T-helper 17 cell (primary cell): ENCODE results near the gene DFFA. TPM values are rescaled to one million over a fixed set of nuclear protein-coding genes. Genes with fewer than 3 reads are reported as not detected.
A peak's percentile ranks its signal among the peaks of the same experiment; 100 is the strongest.
"Not testable (repeated sequence)": the region's sequence is repeated elsewhere in the genome, so short reads cannot be mapped to it uniquely, and the experiment has no call there.

Source experiments
- ATAC-seq: fragments of 150-1000 bp; cut with Tn5 transposase; 2 replicates; pipeline ENCODE4 v1.10.0; 2021; ENCODE audit warnings: mild to moderate bottlenecking, moderate library complexity
- DNase-seq, 3 donors: peaks; one replicate each; pipeline versions ENCODE4 v3.0.0 to v3.0.0-alpha.2; 2020 to 2021
- H3K9me3 ChIP-seq: one replicate; pipeline ENCODE4 v1.7.0; 2013; ENCODE audit warnings: low read length, mild to moderate bottlenecking; ENCODE audit not compliant: control insufficient read depth, poor library complexity, severe bottlenecking
- H3K27ac Mint-ChIP-seq: one replicate; pipeline ENCODE4 v1.8.0; 2022; ENCODE audit warnings: mild to moderate bottlenecking, moderate library complexity, mixed read lengths
- H3K27me3 Mint-ChIP-seq: one replicate; pipeline ENCODE4 v1.8.0; 2022; ENCODE audit warnings: mixed read lengths
- H3K36me3 Mint-ChIP-seq: one replicate; pipeline ENCODE4 v1.8.0; 2022; ENCODE audit warnings: low read depth, mixed read lengths
- H3K4me1 Mint-ChIP-seq: one replicate; pipeline ENCODE4 v1.8.0; 2022; ENCODE audit warnings: mild to moderate bottlenecking, mixed read lengths
- H3K4me3 Mint-ChIP-seq: one replicate; pipeline ENCODE4 v1.8.0; 2022; ENCODE audit warnings: mild to moderate bottlenecking, moderate library complexity, mixed read lengths
- total RNA-seq, 4 donors: library from RNA in 2 of 4; stranded (reverse) in 2 of 4; gene quantifications; one replicate each; pipeline ENCODE4 v1.2.3 and lab custom pipeline; 2022 to 2026

The DFFA gene
- total RNA-seq, 2 donors from 2014 or later = 14.6 to 15.1 TPM

DNA sequence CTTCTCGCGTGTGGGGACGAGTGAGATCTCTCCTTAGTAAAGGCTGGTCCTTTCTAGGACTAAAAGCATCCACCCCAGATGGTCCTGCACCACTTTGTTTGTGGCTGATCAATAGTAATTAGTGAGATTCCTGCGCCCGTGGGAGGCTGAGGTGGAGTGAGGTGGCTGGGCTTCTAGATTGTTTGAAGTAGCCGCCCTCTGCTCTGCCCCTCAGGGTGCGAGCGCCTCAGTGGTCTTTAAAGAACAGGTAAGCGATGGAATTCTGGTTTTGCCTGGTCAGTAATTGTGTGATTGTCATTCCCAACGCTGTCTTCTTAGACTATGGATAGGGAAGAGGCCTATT is 23.1 kb upstream of the DFFA start:
- no peaks in the 10 kb centered on the region for H3K36me3 Mint-ChIP-seq
- DNase-seq (no peak), ATAC-seq (no peak)
- peak overlapping the region; percentile 91 for H3K4me3 Mint-ChIP-seq
- H3K4me1 Mint-ChIP-seq = peaks cover 30% of the 10 kb centered on the region
- no peaks in the 10 kb centered on the region for H3K27me3 Mint-ChIP-seq
- H3K27ac Mint-ChIP-seq = peak overlapping the region; percentile 84
- no peaks in the 10 kb centered on the region for H3K9me3 ChIP-seq

- DNase-seq (peak; percentile 57 to 80 (median 58)), ATAC-seq (peak; percentile 87)
- H3K4me1 Mint-ChIP-seq = peaks cover 32% of the 10 kb centered on the region
- H3K36me3 Mint-ChIP-seq = no peaks in the 10 kb centered on the region
- H3K9me3 ChIP-seq = no peaks in the 10 kb centered on the region
- peak overlapping the region; percentile 84 for H3K27ac Mint-ChIP-seq
- H3K4me3 Mint-ChIP-seq = peak overlapping the region; percentile 91
- no peaks in the 10 kb centered on the region for H3K27me3 Mint-ChIP-seq
Observed at GRCh38 chr1:10494754-10495474, 22.6 kb upstream of the DFFA start.

GRCh38 chr1:10494418-10494753 is 22.1 kb upstream of the DFFA start:
- H3K9me3 ChIP-seq = no peaks in the 10 kb centered on the region
- DNase-seq (no peak), ATAC-seq (no peak)
- Mint-ChIP-seq H3K27me3 (no peaks in the 10 kb centered on the region), H3K36me3 (no peaks in the 10 kb centered on the region), H3K4me1 (peaks cover 37% of the 10 kb centered on the region), H3K27ac (peak overlapping the region; percentile 84), H3K4me3 (peak overlapping the region; percentile 91)

- no peak for DNase-seq
- ATAC-seq = no peak
- H3K4me3 Mint-ChIP-seq = no peak overlapping the region
- no peaks in the 10 kb centered on the region for H3K9me3 ChIP-seq
- H3K36me3 Mint-ChIP-seq = no peaks in the 10 kb centered on the region
- H3K4me1 Mint-ChIP-seq = peaks cover 27% of the 10 kb centered on the region
- no peak overlapping the region for H3K27ac Mint-ChIP-seq
- no peaks in the 10 kb centered on the region for H3K27me3 Mint-ChIP-seq
Observed at GRCh38 chr1:10490286-10490970, 18.1 kb upstream of the DFFA start.

DNA sequence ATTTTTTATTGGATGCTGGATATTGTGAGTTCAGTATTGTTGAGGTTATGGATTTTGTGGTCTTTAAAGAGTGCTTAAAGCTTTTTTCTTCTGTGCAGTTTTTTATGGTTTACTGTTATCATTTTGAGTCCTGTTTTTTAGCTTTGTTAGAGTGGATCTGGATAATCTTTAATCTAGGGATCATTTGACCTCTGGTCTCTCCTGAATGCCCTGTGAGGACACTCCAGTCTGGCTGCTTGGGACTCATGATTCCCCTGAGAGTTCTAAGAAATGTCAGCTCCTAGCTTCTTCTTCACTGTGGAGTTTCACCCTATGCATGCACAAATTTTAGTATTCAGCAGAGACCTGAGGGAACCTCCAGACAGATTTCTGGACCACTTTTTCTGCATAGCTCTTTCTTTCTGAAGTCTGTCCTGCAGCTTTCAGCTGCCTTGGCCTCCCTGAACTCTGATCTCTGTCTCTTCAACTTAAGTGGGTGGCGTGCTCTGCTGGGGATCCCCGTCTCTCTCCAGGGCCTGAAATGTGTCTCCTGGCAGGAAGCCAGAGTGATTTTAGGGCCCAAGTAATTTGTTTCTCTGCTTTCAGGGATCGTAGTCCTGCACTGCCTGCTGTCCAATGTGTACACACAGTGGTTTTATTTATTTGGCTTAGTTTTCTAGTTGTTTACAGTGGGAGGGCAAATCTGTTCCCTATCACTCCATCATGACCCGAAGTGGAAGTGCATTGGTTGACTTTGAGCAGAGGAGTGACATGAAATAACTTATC is 17.1 kb upstream of the DFFA start:
- Mint-ChIP-seq H3K36me3 (peaks cover 3% of the 10 kb centered on the region), H3K4me3 (no peak overlapping the region), H3K4me1 (peaks cover 23% of the 10 kb centered on the region), H3K27ac (peak overlapping the region; percentile 9), H3K27me3 (no peaks in the 10 kb centered on the region)
- H3K9me3 ChIP-seq = no peaks in the 10 kb centered on the region
- ATAC-seq = no peak
- DNase-seq = no peak

- H3K9me3 ChIP-seq = no peaks in the 10 kb centered on the region
- DNase-seq = no peak
- Mint-ChIP-seq H3K4me1 (peaks cover 14% of the 10 kb centered on the region), H3K36me3 (peaks cover 3% of the 10 kb centered on the region), H3K4me3 (no peak overlapping the region), H3K27ac (no peak overlapping the region), H3K27me3 (no peaks in the 10 kb centered on the region)
- ATAC-seq = no peak
Observed at GRCh38 chr1:10484521-10484920, 12.2 kb upstream of the DFFA start.

DNA sequence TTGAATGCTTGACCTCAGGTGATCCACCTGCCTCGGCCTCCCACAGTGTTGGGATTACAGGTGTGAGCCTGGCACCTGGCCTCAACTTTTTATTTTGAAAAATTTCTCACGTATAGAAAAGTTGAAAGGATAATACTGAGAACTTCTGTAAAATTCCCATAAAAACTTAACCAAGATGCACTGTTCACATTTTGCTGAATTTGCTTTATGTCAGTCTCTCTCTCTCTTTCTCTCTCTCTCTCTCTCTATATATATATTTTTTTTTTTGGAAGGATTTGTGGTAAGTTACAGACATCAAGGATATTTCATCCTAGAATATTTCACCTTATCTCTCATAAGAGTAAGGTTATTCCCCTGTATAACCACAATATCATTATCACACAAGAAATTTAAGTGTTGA is 8.3 kb upstream of the DFFA start:
- no peak for DNase-seq
- H3K4me3 Mint-ChIP-seq = no peak overlapping the region
- peak overlapping the region; percentile 65 for H3K27ac Mint-ChIP-seq
- no peak for ATAC-seq
- peaks cover 3% of the 10 kb centered on the region for H3K36me3 Mint-ChIP-seq
- peaks cover 24% of the 10 kb centered on the region for H3K4me1 Mint-ChIP-seq
- H3K27me3 Mint-ChIP-seq = no peaks in the 10 kb centered on the region
- no peaks in the 10 kb centered on the region for H3K9me3 ChIP-seq

- Mint-ChIP-seq H3K4me3 (no peak overlapping the region), H3K27ac (peak overlapping the region; percentile 53), H3K36me3 (no peaks in the 10 kb centered on the region), H3K27me3 (no peaks in the 10 kb centered on the region), H3K4me1 (peaks cover 23% of the 10 kb centered on the region)
- H3K9me3 ChIP-seq = no peaks in the 10 kb centered on the region
- ATAC-seq = no peak
- DNase-seq = no peak
Observed at GRCh38 chr1:10479296-10479695, 7.0 kb upstream of the DFFA start.

DNA sequence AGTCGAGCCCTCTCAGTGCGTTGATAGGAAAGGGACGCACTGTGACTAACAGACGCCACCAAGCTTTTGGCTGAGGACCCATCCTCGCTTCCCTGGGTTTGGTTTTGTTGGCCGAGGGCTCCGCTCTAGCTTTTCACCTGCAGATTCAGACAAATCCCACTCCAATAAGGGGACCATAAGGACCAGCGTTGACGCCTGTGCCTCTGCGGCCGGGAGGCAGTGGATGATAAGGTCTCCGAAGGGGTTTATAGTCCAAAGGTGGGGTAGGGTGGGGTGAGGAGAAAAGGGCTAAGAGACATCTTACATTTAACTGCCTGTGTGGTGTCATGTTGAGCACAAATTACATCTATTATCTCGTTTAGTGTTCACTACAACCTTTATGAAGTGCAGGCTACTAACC is 3.2 kb upstream of the DFFA start:
- Mint-ChIP-seq H3K27ac (peak overlapping the region; percentile 92), H3K4me3 (peak overlapping the region; percentile 96), H3K36me3 (no peaks in the 10 kb centered on the region), H3K4me1 (peaks cover 30% of the 10 kb centered on the region), H3K27me3 (no peaks in the 10 kb centered on the region)
- no peak for ATAC-seq
- no peak for DNase-seq
- no peaks in the 10 kb centered on the region for H3K9me3 ChIP-seq

GRCh38 chr1:10474613-10475507 is 2.5 kb upstream of the DFFA start, which contains the start of gene PEX14:
Gene PEX14 (plus strand): TSS chr1:10474950. CDS start chr1:10474967, 17 bp downstream.
- no peaks in the 10 kb centered on the region for H3K36me3 Mint-ChIP-seq
- peak; percentile 70 to 77 (median 71) for DNase-seq
- peaks cover 30% of the 10 kb centered on the region for H3K4me1 Mint-ChIP-seq
- no peaks in the 10 kb centered on the region for H3K9me3 ChIP-seq
- H3K27ac Mint-ChIP-seq = peak within 1 kb of the TSS; percentile 92
- ATAC-seq = peak; percentile 85
- no peaks in the 10 kb centered on the region for H3K27me3 Mint-ChIP-seq
- peak within 1 kb of the TSS; percentile 96 for H3K4me3 Mint-ChIP-seq

- peaks cover 27% of the 10 kb centered on the region for H3K4me1 Mint-ChIP-seq
- not testable (repeated sequence) for H3K27me3 Mint-ChIP-seq, DNase-seq, ATAC-seq, H3K9me3 ChIP-seq, H3K36me3 Mint-ChIP-seq
- peak overlapping the region; percentile 96 for H3K4me3 Mint-ChIP-seq
- peak overlapping the region; percentile 92 for H3K27ac Mint-ChIP-seq
Observed at GRCh38 chr1:10474309-10474612, 1.9 kb upstream of the DFFA start.

DNA sequence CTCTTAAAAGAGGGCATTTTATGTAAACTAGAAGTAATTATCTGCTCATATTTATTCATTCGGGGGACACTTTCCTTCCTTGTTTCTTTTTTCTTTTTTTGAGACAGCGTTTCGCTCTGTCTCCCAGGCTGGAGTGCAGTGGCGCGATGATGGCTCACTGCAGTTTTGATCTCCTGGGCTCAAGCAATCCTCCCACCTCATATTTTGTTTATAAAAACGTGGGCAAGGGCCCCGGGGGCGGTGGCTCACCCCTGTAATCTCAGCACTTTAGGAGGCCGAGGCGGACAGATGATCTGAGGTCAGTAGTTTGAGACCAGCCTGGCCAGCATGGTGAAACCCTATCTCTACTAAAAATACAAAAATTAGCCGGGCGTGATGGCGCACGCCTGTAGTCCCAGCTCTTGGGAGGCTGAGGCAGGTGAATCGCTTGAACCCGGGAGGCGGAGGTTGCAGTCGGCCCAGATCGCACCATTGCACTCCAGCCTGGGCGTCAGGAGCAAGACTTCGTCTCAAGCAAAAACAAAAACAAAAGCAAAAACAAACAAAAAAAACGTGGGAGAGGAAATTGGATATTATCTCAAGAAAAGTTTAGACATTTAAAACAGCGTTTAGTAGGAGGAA is 926 bp upstream of the DFFA start:
- peaks cover 27% of the 10 kb centered on the region for H3K4me1 Mint-ChIP-seq
- no peak for DNase-seq

More for the DNA sequence above, 926 bp upstream of the DFFA start:
- no peak for ATAC-seq
- H3K36me3 Mint-ChIP-seq = no peaks in the 10 kb centered on the region
- no peak overlapping the region for H3K4me3 Mint-ChIP-seq
- no peaks in the 10 kb centered on the region for H3K27me3 Mint-ChIP-seq
- H3K9me3 ChIP-seq = no peaks in the 10 kb centered on the region
- H3K27ac Mint-ChIP-seq = no peak overlapping the region
